Activated T-helper 2 cell treated with anti-CD3 and anti-CD28 coated beads, Interferon-gamma antibody, Interleukin-2, Interleukin-4, amounts not matched to agents 10 μg/mL and 5 μg/mL and 100 μg/mL, durations not matched to agents 14 hours and 24 hours and 36 hours (primary cell): ENCODE measurements around the gene KRT7. TPM values are rescaled to one million over a fixed set of nuclear protein-coding genes. Genes with fewer than 3 reads are reported as not detected.
"Not testable (repeated sequence)": the region's sequence is repeated elsewhere in the genome, so short reads cannot be mapped to it uniquely, and the experiment has no call there.

Experiments used
- DNase-seq: peaks from one replicate; pipeline ENCODE4 v3.0.0; 2021; ENCODE audit warnings: low spot score
- H3K27ac Mint-ChIP-seq: one replicate; pipeline ENCODE4 v1.8.0; 2021; ENCODE audit warnings: mixed read lengths
- H3K27me3 Mint-ChIP-seq: one replicate; pipeline ENCODE4 v1.8.0; 2021; ENCODE audit warnings: low read depth, mixed read lengths
- H3K36me3 Mint-ChIP-seq: one replicate; pipeline ENCODE4 v1.8.0; 2021; ENCODE audit warnings: low read depth, mixed read lengths
- H3K4me1 Mint-ChIP-seq: one replicate; pipeline ENCODE4 v1.8.0; 2021; ENCODE audit warnings: low read depth, mixed read lengths
- H3K4me3 Mint-ChIP-seq: one replicate; pipeline ENCODE4 v1.8.0; 2021; ENCODE audit warnings: low read depth, mild to moderate bottlenecking, moderate library complexity, mixed read lengths
- H3K9me3 Mint-ChIP-seq: one replicate; pipeline ENCODE4 v1.8.0; 2021; ENCODE audit warnings: mixed read lengths
- intact Hi-C: fragments of 100-400 bp; cut with micrococcal nuclease; formaldehyde crosslinking; loops from one replicate; pipeline ENCODE4 v1.15.1; 2023
- total RNA-seq: library from RNA; stranded (reverse); gene quantifications from 2 replicates; pipeline ENCODE4 v1.2.3, GENCODE V29; 2022

Gene KRT7
- total RNA-seq, 1 donor from 2014 or later = 4.2 TPM

GRCh38 chr12:52285172-52285745, 52.2 kb downstream of the KRT7 start:
- Mint-ChIP-seq H3K4me3 (no peak overlapping the region), H3K27ac (no peak overlapping the region), H3K27me3 (peaks cover 2% of the 10 kb centered on the region), H3K9me3 (no peaks in the 10 kb centered on the region), H3K36me3 (no peaks in the 10 kb centered on the region), H3K4me1 (peaks cover 10% of the 10 kb centered on the region)
- DNase-seq = no peak
- intact Hi-C loops = no loop called here

GRCh38 chr12:52285851-52286530, 52.9 kb downstream of the KRT7 start:
- Mint-ChIP-seq H3K27me3 (peaks cover 2% of the 10 kb centered on the region), H3K9me3 (no peaks in the 10 kb centered on the region), H3K36me3 (no peaks in the 10 kb centered on the region), H3K27ac (no peak overlapping the region), H3K4me1 (peaks cover 10% of the 10 kb centered on the region), H3K4me3 (no peak overlapping the region)
- DNase-seq = no peak
- intact Hi-C loops = no loop called here

GRCh38 chr12:52286857-52287785, 54.1 kb downstream of the KRT7 start:
- H3K27me3 Mint-ChIP-seq, H3K36me3 Mint-ChIP-seq, H3K9me3 Mint-ChIP-seq, intact Hi-C loops, H3K27ac Mint-ChIP-seq, DNase-seq, H3K4me3 Mint-ChIP-seq, H3K4me1 Mint-ChIP-seq: not testable (repeated sequence)

- H3K4me1 Mint-ChIP-seq, H3K36me3 Mint-ChIP-seq, H3K27ac Mint-ChIP-seq, H3K9me3 Mint-ChIP-seq, DNase-seq, H3K4me3 Mint-ChIP-seq, intact Hi-C loops: not testable (repeated sequence)
- H3K27me3 Mint-ChIP-seq = peaks cover 12% of the 10 kb centered on the region
Observed at GRCh38 chr12:52287816-52288805, 55.1 kb downstream of the KRT7 start.

- H3K9me3 Mint-ChIP-seq, H3K4me1 Mint-ChIP-seq, H3K36me3 Mint-ChIP-seq, DNase-seq, intact Hi-C loops, H3K27ac Mint-ChIP-seq, H3K4me3 Mint-ChIP-seq: not testable (repeated sequence)
- H3K27me3 Mint-ChIP-seq = peaks cover 31% of the 10 kb centered on the region
Observed at GRCh38 chr12:52290483-52291134, 57.6 kb downstream of the KRT7 start.

GRCh38 chr12:52291267-52291935, 58.4 kb downstream of the KRT7 start, which contains the start of gene KRT81:
TSS of gene KRT81 (minus strand) at chr12:52291534. CDS start at chr12:52291465, 69 bp downstream.
- Mint-ChIP-seq H3K4me3 (no peak within 1 kb of the TSS), H3K4me1 (peaks cover 10% of the 10 kb centered on the region), H3K9me3 (no peaks in the 10 kb centered on the region), H3K27ac (no peak within 1 kb of the TSS), H3K27me3 (peaks cover 35% of the 10 kb centered on the region), H3K36me3 (no peaks in the 10 kb centered on the region)
- no peak for DNase-seq
- intact Hi-C loops = no loop called here

- H3K27ac Mint-ChIP-seq = no peak overlapping the region
- no peaks in the 10 kb centered on the region for H3K9me3 Mint-ChIP-seq
- H3K4me1 Mint-ChIP-seq = no peaks in the 10 kb centered on the region
- H3K36me3 Mint-ChIP-seq = no peaks in the 10 kb centered on the region
- intact Hi-C loops = no loop called here
- H3K4me3 Mint-ChIP-seq = no peak overlapping the region
- DNase-seq = no peak
- H3K27me3 Mint-ChIP-seq = peaks cover 49% of the 10 kb centered on the region
Observed at GRCh38 chr12:52293926-52294325, 60.9 kb downstream of the KRT7 start.

- H3K9me3 Mint-ChIP-seq = no peaks in the 10 kb centered on the region
- no peaks in the 10 kb centered on the region for H3K4me1 Mint-ChIP-seq
- intact Hi-C loops = no loop called here
- no peak for DNase-seq
- H3K4me3 Mint-ChIP-seq = no peak overlapping the region
- H3K27me3 Mint-ChIP-seq = peaks cover 54% of the 10 kb centered on the region
- no peak overlapping the region for H3K27ac Mint-ChIP-seq
- no peaks in the 10 kb centered on the region for H3K36me3 Mint-ChIP-seq
Observed at GRCh38 chr12:52294803-52295202, 61.8 kb downstream of the KRT7 start.

- Mint-ChIP-seq H3K27me3 (peaks cover 55% of the 10 kb centered on the region), H3K4me1 (no peaks in the 10 kb centered on the region), H3K36me3 (no peaks in the 10 kb centered on the region), H3K9me3 (no peaks in the 10 kb centered on the region), H3K4me3 (no peak overlapping the region), H3K27ac (no peak overlapping the region)
- intact Hi-C loops = no loop called here
- DNase-seq = no peak
Observed at GRCh38 chr12:52295663-52296062, 62.6 kb downstream of the KRT7 start.

GRCh38 chr12:52296572-52297215, 63.7 kb downstream of the KRT7 start:
- H3K9me3 Mint-ChIP-seq = no peaks in the 10 kb centered on the region
- no peak overlapping the region for H3K27ac Mint-ChIP-seq
- no peaks in the 10 kb centered on the region for H3K36me3 Mint-ChIP-seq
- DNase-seq = no peak
- no peaks in the 10 kb centered on the region for H3K4me1 Mint-ChIP-seq
- peaks cover 53% of the 10 kb centered on the region for H3K27me3 Mint-ChIP-seq
- intact Hi-C loops = no loop called here
- no peak overlapping the region for H3K4me3 Mint-ChIP-seq
